Body of pancreas (tissue), 4 donors: ENCODE data around the gene FLT3. TPM values are rescaled to one million over a fixed set of nuclear protein-coding genes. Genes with fewer than 3 reads are reported as not detected.
"Not testable (repeated sequence)": the region's sequence is repeated elsewhere in the genome, so short reads cannot be mapped to it uniquely, and the experiment has no call there.

Experiments
- ATAC-seq: fragments of 150-250 bp; one replicate; pipeline ENCODE4 v1.9.1; 2016
- DNase-seq, 4 donors: peaks; one replicate each; pipeline ENCODE4 v3.0.0-alpha.2; 2019
- H3K27ac ChIP-seq, 4 donors: fragments of 200-600 bp; sonication (generic); 1 replicate in 3 of 4; 2 replicates in 1 of 4; pipeline versions ENCODE4 v1.5.1 to v1.6.1; 2016 to 2019; ENCODE audit warnings: mild to moderate bottlenecking in 1 of 4, mixed read lengths in 1 of 4, moderate library complexity in 1 of 4
- H3K27me3 ChIP-seq, 2 donors: fragments of 200-600 bp; sonication (generic); one replicate each; pipeline ENCODE4 v1.6.0; 2016; ENCODE audit warnings: mild to moderate bottlenecking in 1 of 2
- H3K36me3 ChIP-seq, 2 donors: fragments of 200-600 bp; sonication (generic); replicated peaks in 1 of 2; 2 replicates each; pipeline ENCODE4 v1.5.1; 2016; ENCODE audit warnings: low read depth in 2 of 2; ENCODE audit not compliant: insufficient read depth in 1 of 2
- H3K4me1 ChIP-seq: fragments of 200-600 bp; sonication (generic); one replicate; pipeline ENCODE4 v1.6.0; 2016
- H3K4me3 ChIP-seq, 2 donors: fragments of 200-600 bp; sonication (generic); 1 replicate in 1 of 2; 2 replicates in 1 of 2; pipeline ENCODE4 v1.5.1; 2016 to 2019
- H3K9me3 ChIP-seq, 3 donors: fragments of 200-600 bp; sonication (generic); 1 replicate in 2 of 3; 2 replicates in 1 of 3; pipeline ENCODE4 v1.5.1; 2016
- CTCF ChIP-seq, 7 experiments: fragments of 450-650 bp in 4 of 7; fragments of 200-600 bp in 3 of 7; sonication (generic) in 3 of 7; IDR thresholded peaks; one replicate each; pipeline ENCODE4 v1.5.1; 2016 to 2019; ENCODE audit warnings: antibody characterized with exemption in 7 of 7
- POLR2A ChIP-seq, 3 donors: fragments of 450-650 bp; IDR thresholded peaks; one replicate each; pipeline ENCODE4 v1.6.1; 2016; ENCODE audit warnings: antibody characterized with exemption in 3 of 3, mild to moderate bottlenecking in 2 of 3
- WGBS, 2 donors: methylation state at CpG; one replicate each; pipeline ENCODE4 v1.1.5; 2017; 5-methylcytosine and 5-hydroxymethylcytosine counted together
- intact Hi-C: fragments of 100-400 bp; cut with DNase I; formaldehyde crosslinking; loops from one replicate; pipeline ENCODE4 v1.15.1; 2023
- total RNA-seq, 2 donors: library from RNA; depleted of rRNA; stranded (reverse); fragments of >200 nt; gene quantifications; one replicate each; pipeline ENCODE4 v1.1.0, GENCODE V29; 2016

FLT3 gene
- total RNA-seq, 2 donors from 2014 or later: 2.0 to 4.2 TPM

- Histone ChIP-seq H3K4me3 (no peak overlapping the region), H3K36me3 (no peaks in the 10 kb centered on the region), H3K27ac (peak overlapping the region in 3 of 4 donors; percentile 72 to 76 (median 74)), H3K4me1 (peaks cover 44% of the 10 kb centered on the region), H3K27me3 (peaks cover 0 to 13% of the 10 kb centered on the region in 2 donors), H3K9me3 (no peaks in the 10 kb centered on the region)
- no peak for ATAC-seq
- intact Hi-C loops: no loop called here
- no peak for TF ChIP-seq CTCF (IDR thresholded peaks at IDR 0.05)
- no peak for TF ChIP-seq POLR2A (IDR thresholded peaks at IDR 0.05)
- DNase-seq: no peak
- WGBS, 2 donors: 34 to 49% methylated on average over 13 to 34 of the region's 38 CpGs
Observed at GRCh38 chr13:27966641-27967202, 133.7 kb downstream of the FLT3 start.

GRCh38 chr13:27965740-27966640 lies 134.4 kb downstream of the FLT3 start:
- WGBS, 2 donors: 48 to 59% methylated on average over 31 to 45 of the region's 45 CpGs
- H3K27ac ChIP-seq: peak overlapping the region; percentile 12 to 76 (median 73)
- TF ChIP-seq POLR2A (IDR thresholded peaks at IDR 0.05): no peak
- peak in 2 of 4 donors; percentile 37 for DNase-seq
- no peak overlapping the region for H3K4me3 ChIP-seq
- H3K4me1 ChIP-seq: peaks cover 52% of the 10 kb centered on the region
- no peaks in the 10 kb centered on the region for H3K9me3 ChIP-seq
- no peak for ATAC-seq
- peaks cover 0 to 13% of the 10 kb centered on the region in 2 donors for H3K27me3 ChIP-seq
- intact Hi-C loops: no loop called here
- H3K36me3 ChIP-seq: no peaks in the 10 kb centered on the region

- no peaks in the 10 kb centered on the region for H3K36me3 ChIP-seq
- H3K9me3 ChIP-seq: no peaks in the 10 kb centered on the region
- intact Hi-C loops: no loop called here
- H3K27me3 ChIP-seq: peaks cover 0 to 13% of the 10 kb centered on the region in 2 donors
- TF ChIP-seq CTCF (IDR thresholded peaks at IDR 0.05) (no peak), POLR2A (IDR thresholded peaks at IDR 0.05) (no peak)
- peaks cover 57% of the 10 kb centered on the region for H3K4me1 ChIP-seq
- WGBS, 2 donors: 53 to 63% methylated on average over 7 of the region's 7 CpGs
- no peak for ATAC-seq
- peak overlapping the region; percentile 12 to 76 (median 73) for H3K27ac ChIP-seq
- H3K4me3 ChIP-seq: no peak overlapping the region
- DNase-seq: no peak
Observed at GRCh38 chr13:27965343-27965739, 135.0 kb downstream of the FLT3 start.

GRCh38 chr13:27964741-27965323 lies 135.5 kb downstream of the FLT3 start:
- no peak overlapping the region for H3K4me3 ChIP-seq
- no peak for ATAC-seq
- DNase-seq: no peak
- TF ChIP-seq CTCF (IDR thresholded peaks at IDR 0.05): no peak
- peak in 2 of 3 donors; percentile 13 to 43 for TF ChIP-seq POLR2A (IDR thresholded peaks at IDR 0.05)
- H3K27ac ChIP-seq: peak overlapping the region; percentile 12 to 76 (median 73)
- 42 to 50% methylated on average over 12 to 15 of the region's 15 CpGs for WGBS, 2 donors
- H3K36me3 ChIP-seq: no peaks in the 10 kb centered on the region
- H3K4me1 ChIP-seq: peaks cover 62% of the 10 kb centered on the region
- H3K27me3 ChIP-seq: peaks cover 0 to 13% of the 10 kb centered on the region in 2 donors
- H3K9me3 ChIP-seq: no peaks in the 10 kb centered on the region
- intact Hi-C loops: no loop called here

- peaks cover 65% of the 10 kb centered on the region for H3K4me1 ChIP-seq
- intact Hi-C loops, H3K4me3 ChIP-seq, DNase-seq, H3K9me3 ChIP-seq, H3K36me3 ChIP-seq, ATAC-seq: not testable (repeated sequence)
- H3K27ac ChIP-seq: peak overlapping the region in 3 of 4 donors; percentile 72 to 76 (median 74)
- 77 to 79% methylated on average over 13 of the region's 13 CpGs for WGBS, 2 donors
- H3K27me3 ChIP-seq: peaks cover 0 to 11% of the 10 kb centered on the region in 2 donors
Observed at GRCh38 chr13:27964206-27964605, 136.2 kb downstream of the FLT3 start.
